ENCODE measurements around the gene PLTP. TPM values are rescaled to one million over a fixed set of nuclear protein-coding genes. Genes with fewer than 3 reads are reported as not detected.
"Not testable (repeated sequence)": the region's sequence is repeated elsewhere in the genome, so short reads cannot be mapped to it uniquely, and the experiment has no call there.

PLTP gene
- total RNA-seq (100 to 1,000 TPM; 113 to 445 TPM), polyA plus RNA-seq (100 to 1,000 TPM in 1 of 2 donors, 10 to 100 TPM in 1; 80.7 to 103 TPM)
- long read RNA-seq, donor 1, transcript PLTP-204 (14 exons, 1,420 nt), result minor isoform, 6 of 1,010 reads
- long read RNA-seq, donor 1, transcript PLTP-201 (15 exons, 1,731 nt), result minor isoform, 22 of 1,010 reads
- long read RNA-seq, donor 1, transcript PLTP-205 (15 exons, 2,255 nt), result minor isoform, 15 of 1,010 reads
- long read RNA-seq, donor 1, transcript PLTP-203 (16 exons, 1,743 nt), result major isoform, 892 of 1,010 reads
- long read RNA-seq, donor 1, partial matches to known transcripts, result 28 of 1,010 reads
- long read RNA-seq, donor 1, other reads (novel, unspliced or antisense), result 43 of 1,010 reads
- long read RNA-seq, donor 2, transcript PLTP-203 (16 exons, 1,743 nt), result major isoform, 154 of 210 reads
- long read RNA-seq, donor 2, partial matches to known transcripts, result 33 of 210 reads
- long read RNA-seq, donor 2, other reads (novel, unspliced or antisense), result 21 of 210 reads

GRCh38 chr20:45911486-45912343, at the start of gene PLTP:
PLTP (minus strand) TSS chr20:45912155; CDS start chr20:45911452, 703 bp downstream.
- Histone ChIP-seq H3K36me3 (ENCODE audit: control insufficient read depth in 1 of 2, insufficient read depth in 2 of 2, low read length in 1 of 2) (no peaks in the 10 kb centered on the region), H3K4me1 (ENCODE audit: control insufficient read depth in 1 of 2, insufficient read depth in 2 of 2, low read length in 2 of 2) (no peaks in the 10 kb centered on the region), H3K9me3 (ENCODE audit: control insufficient read depth, low read length) (no peaks in the 10 kb centered on the region), H3K27me3 (ENCODE audit: control insufficient read depth in 1 of 2, insufficient read depth in 2 of 2, low read length in 1 of 2) (no peaks in the 10 kb centered on the region), H3K27ac (ENCODE audit: low read depth in 1 of 2, low read length in 2 of 2) (peak within 1 kb of the TSS in 1 of 2 donors; percentile 16), H3K4me3 (ENCODE audit: low read length in 2 of 2) (peak within 1 kb of the TSS; percentile 15 to 59)
- WGBS, 2 donors, result 1 to 2% methylated on average over 45 to 58 of the region's 58 CpGs
- DNase-seq, result peak; percentile 87 to 92
- intact Hi-C loops (cut with DNase I), result loop anchor here in 1 of 2 donors (1.0 kb wide), 1 partner anchor 24 kb away; no protein-coding TSS in a partner anchor
- peak; percentile 73 for ATAC-seq (ENCODE audit: low FRiP score)

DNA sequence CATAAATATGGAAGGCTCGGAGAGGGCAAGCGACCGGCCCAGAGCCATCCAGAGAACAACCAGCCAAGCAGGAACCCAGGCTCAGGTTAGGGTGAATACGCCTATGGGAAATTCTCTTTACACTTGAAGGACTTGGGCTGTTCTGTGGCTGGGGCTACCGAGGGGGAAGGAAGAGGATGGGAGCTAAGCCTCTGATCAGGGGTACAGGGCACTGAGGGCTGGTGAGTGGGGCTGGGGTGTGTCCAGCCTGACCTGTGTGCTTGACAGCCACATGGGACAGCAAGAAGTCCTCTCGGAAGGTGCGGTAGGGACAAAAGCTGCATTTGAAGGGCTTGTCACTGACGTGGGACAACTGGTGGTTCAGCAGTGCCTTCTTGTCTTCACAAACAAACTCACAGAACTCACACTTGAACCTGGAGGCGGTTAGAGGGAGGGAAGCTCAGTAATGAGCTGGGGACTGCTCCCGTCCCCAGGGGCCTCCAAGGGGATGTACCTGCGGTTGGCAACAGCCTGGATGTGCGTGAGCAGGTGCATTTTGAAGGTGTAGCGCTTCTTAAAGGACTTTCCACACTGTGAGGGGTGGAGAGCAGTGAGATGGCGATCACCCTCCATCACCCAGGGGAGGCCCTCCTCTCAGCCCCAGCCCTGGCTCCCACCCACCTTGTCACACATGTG, 48.1 kb upstream of the PLTP start:
- intact Hi-C loops (cut with DNase I), result no loop called here
- ATAC-seq (ENCODE audit: low FRiP score) (no peak), DNase-seq (peak; percentile 25 to 55)
- Histone ChIP-seq H3K27ac (ENCODE audit: low read depth in 1 of 2, low read length in 2 of 2) (no peak overlapping the region), H3K9me3 (ENCODE audit: control insufficient read depth, low read length) (no peaks in the 10 kb centered on the region), H3K36me3 (ENCODE audit: control insufficient read depth in 1 of 2, insufficient read depth in 2 of 2, low read length in 1 of 2) (peaks cover 3 to 23% of the 10 kb centered on the region in 2 donors), H3K4me3 (ENCODE audit: low read length in 2 of 2) (no peak overlapping the region), H3K4me1 (ENCODE audit: control insufficient read depth in 1 of 2, insufficient read depth in 2 of 2, low read length in 2 of 2) (no peaks in the 10 kb centered on the region), H3K27me3 (ENCODE audit: control insufficient read depth in 1 of 2, insufficient read depth in 2 of 2, low read length in 1 of 2) (no peaks in the 10 kb centered on the region)
- 93 to 96% methylated on average over 14 of the region's 14 CpGs for WGBS, 2 donors

DNA sequence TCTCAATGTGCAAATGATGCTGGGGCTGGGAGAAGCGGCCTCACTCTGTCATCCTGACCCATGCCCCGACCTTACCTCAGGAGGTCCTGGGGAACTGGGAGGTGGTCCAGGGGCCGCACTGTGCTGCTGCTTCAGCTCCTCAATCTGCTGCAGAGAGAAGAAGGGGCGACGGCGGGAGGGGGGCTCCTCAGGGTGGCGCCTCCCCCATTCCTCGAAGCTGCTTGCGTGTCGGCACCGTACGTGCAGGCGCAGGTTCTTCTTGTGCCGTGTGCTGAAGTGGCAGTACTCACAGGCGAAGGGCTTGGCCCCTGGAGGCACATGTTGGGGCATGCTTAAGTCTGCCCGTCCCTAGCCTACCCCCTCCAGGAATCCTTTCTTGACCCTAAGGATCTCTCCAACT, 47.2 kb upstream of the PLTP start:
- 92 to 96% methylated on average over 16 of the region's 16 CpGs for WGBS, 2 donors
- H3K27ac ChIP-seq (ENCODE audit: low read depth in 1 of 2, low read length in 2 of 2), result no peak overlapping the region
- no peaks in the 10 kb centered on the region for H3K9me3 ChIP-seq (ENCODE audit: control insufficient read depth, low read length)
- intact Hi-C loops (cut with DNase I), result no loop called here
- ATAC-seq (ENCODE audit: low FRiP score) (no peak), DNase-seq (peak; percentile 39 to 69)
- H3K4me3 ChIP-seq (ENCODE audit: low read length in 2 of 2), result no peak overlapping the region
- H3K27me3 ChIP-seq (ENCODE audit: control insufficient read depth in 1 of 2, insufficient read depth in 2 of 2, low read length in 1 of 2), result no peaks in the 10 kb centered on the region
- H3K36me3 ChIP-seq (ENCODE audit: control insufficient read depth in 1 of 2, insufficient read depth in 2 of 2, low read length in 1 of 2), result peaks cover 3 to 22% of the 10 kb centered on the region in 2 donors
- H3K4me1 ChIP-seq (ENCODE audit: control insufficient read depth in 1 of 2, insufficient read depth in 2 of 2, low read length in 2 of 2), result no peaks in the 10 kb centered on the region

DNA sequence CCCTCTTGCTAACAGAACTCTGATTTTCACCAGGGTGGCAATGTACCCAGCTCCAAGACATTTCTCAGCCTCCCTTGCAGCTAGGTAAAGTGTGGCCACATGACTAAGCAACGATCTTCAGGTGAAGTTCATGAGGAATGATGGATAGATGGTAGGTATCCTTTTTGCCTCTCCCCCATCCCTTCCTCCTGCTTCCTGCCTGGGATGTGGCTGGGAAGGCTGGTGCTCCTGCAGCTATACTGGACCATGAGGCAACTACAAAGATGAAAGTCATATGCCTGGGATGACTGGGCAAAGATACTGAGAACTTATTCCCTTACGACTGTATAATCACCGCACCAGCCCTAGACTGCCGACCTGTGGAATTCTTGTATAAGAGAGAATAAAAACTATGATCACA, 46.6 kb upstream of the PLTP start:
- H3K27me3 ChIP-seq (ENCODE audit: control insufficient read depth in 1 of 2, insufficient read depth in 2 of 2, low read length in 1 of 2), result no peaks in the 10 kb centered on the region
- H3K9me3 ChIP-seq (ENCODE audit: control insufficient read depth, low read length), result no peaks in the 10 kb centered on the region
- WGBS, 2 donors, result 97 to 98% methylated on average over 4 of the region's 4 CpGs
- H3K36me3 ChIP-seq (ENCODE audit: control insufficient read depth in 1 of 2, insufficient read depth in 2 of 2, low read length in 1 of 2), result peaks cover 3 to 20% of the 10 kb centered on the region in 2 donors
- intact Hi-C loops (cut with DNase I), result no loop called here
- H3K27ac ChIP-seq (ENCODE audit: low read depth in 1 of 2, low read length in 2 of 2), result no peak overlapping the region
- ATAC-seq (ENCODE audit: low FRiP score) (no peak), DNase-seq (peak in 1 of 2 donors; percentile 4)
- no peak overlapping the region for H3K4me3 ChIP-seq (ENCODE audit: low read length in 2 of 2)
- no peaks in the 10 kb centered on the region for H3K4me1 ChIP-seq (ENCODE audit: control insufficient read depth in 1 of 2, insufficient read depth in 2 of 2, low read length in 2 of 2)

GRCh38 chr20:45957021-45957941, 45.3 kb upstream of the PLTP start:
- Histone ChIP-seq H3K4me3 (ENCODE audit: low read length in 2 of 2) (no peak overlapping the region), H3K4me1 (ENCODE audit: control insufficient read depth in 1 of 2, insufficient read depth in 2 of 2, low read length in 2 of 2) (no peaks in the 10 kb centered on the region), H3K36me3 (ENCODE audit: control insufficient read depth in 1 of 2, insufficient read depth in 2 of 2, low read length in 1 of 2) (peaks cover 4 to 15% of the 10 kb centered on the region in 2 donors), H3K9me3 (ENCODE audit: control insufficient read depth, low read length) (no peaks in the 10 kb centered on the region), H3K27ac (ENCODE audit: low read depth in 1 of 2, low read length in 2 of 2) (no peak overlapping the region), H3K27me3 (ENCODE audit: control insufficient read depth in 1 of 2, insufficient read depth in 2 of 2, low read length in 1 of 2) (no peaks in the 10 kb centered on the region)
- 85 to 86% methylated on average over 19 of the region's 19 CpGs for WGBS, 2 donors
- ATAC-seq (ENCODE audit: low FRiP score) (no peak), DNase-seq (peak; percentile 43 to 69)
- intact Hi-C loops (cut with DNase I), result no loop called here

DNA sequence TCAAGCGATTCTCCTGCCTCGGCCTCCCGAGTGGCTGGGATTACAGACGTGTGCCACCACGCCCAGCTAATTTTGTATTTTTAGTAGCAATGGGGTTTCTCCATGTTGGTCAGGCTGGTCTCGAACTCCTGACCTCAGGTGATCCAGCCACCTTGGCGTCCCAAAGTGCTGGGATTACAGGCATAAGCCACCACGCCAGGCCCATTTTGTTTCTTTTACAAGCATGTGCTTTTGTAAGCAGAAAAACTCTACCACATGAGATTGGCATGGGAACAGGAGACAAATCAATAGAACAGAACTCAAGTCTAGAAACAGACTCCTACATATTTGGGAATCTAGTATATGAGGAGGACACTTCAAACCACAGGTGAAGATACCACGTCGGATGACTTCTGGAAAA, 44.4 kb upstream of the PLTP start:
- DNase-seq, result peak in 1 of 2 donors; percentile 22
- H3K4me1 ChIP-seq (ENCODE audit: control insufficient read depth in 1 of 2, insufficient read depth in 2 of 2, low read length in 2 of 2); H3K4me3 ChIP-seq (ENCODE audit: low read length in 2 of 2); intact Hi-C loops (cut with DNase I); H3K27me3 ChIP-seq (ENCODE audit: control insufficient read depth in 1 of 2, insufficient read depth in 2 of 2, low read length in 1 of 2); H3K27ac ChIP-seq (ENCODE audit: low read depth in 1 of 2, low read length in 2 of 2); ATAC-seq (ENCODE audit: low FRiP score); H3K9me3 ChIP-seq (ENCODE audit: control insufficient read depth, low read length): not testable (repeated sequence)
- peaks cover 7 to 15% of the 10 kb centered on the region in 2 donors for H3K36me3 ChIP-seq (ENCODE audit: control insufficient read depth in 1 of 2, insufficient read depth in 2 of 2, low read length in 1 of 2)
- 84 to 89% methylated on average over 10 of the region's 10 CpGs for WGBS, 2 donors

- Histone ChIP-seq H3K4me3 (ENCODE audit: low read length in 2 of 2) (no peak overlapping the region), H3K4me1 (ENCODE audit: control insufficient read depth in 1 of 2, insufficient read depth in 2 of 2, low read length in 2 of 2) (no peaks in the 10 kb centered on the region), H3K27ac (ENCODE audit: low read depth in 1 of 2, low read length in 2 of 2) (no peak overlapping the region), H3K9me3 (ENCODE audit: control insufficient read depth, low read length) (no peaks in the 10 kb centered on the region), H3K27me3 (ENCODE audit: control insufficient read depth in 1 of 2, insufficient read depth in 2 of 2, low read length in 1 of 2) (no peaks in the 10 kb centered on the region), H3K36me3 (ENCODE audit: control insufficient read depth in 1 of 2, insufficient read depth in 2 of 2, low read length in 1 of 2) (peaks cover 4 to 7% of the 10 kb centered on the region in 2 donors)
- DNase-seq (peak; percentile 42 to 66), ATAC-seq (ENCODE audit: low FRiP score) (no peak)
- intact Hi-C loops (cut with DNase I), result no loop called here
- WGBS, 2 donors, result 80 to 89% methylated on average over 9 of the region's 9 CpGs
These were observed 41.7 kb upstream of the PLTP start for GRCh38 chr20:45953672-45954071.

Data from aorta (tissue), 5 donors.